ENCODE data around the gene SMLR1. TPM values are rescaled to one million over a fixed set of nuclear protein-coding genes. Genes with fewer than 3 reads are reported as not detected.

Gene SMLR1
- total RNA-seq, 2 donors from 2014 or later = not detected

DNA sequence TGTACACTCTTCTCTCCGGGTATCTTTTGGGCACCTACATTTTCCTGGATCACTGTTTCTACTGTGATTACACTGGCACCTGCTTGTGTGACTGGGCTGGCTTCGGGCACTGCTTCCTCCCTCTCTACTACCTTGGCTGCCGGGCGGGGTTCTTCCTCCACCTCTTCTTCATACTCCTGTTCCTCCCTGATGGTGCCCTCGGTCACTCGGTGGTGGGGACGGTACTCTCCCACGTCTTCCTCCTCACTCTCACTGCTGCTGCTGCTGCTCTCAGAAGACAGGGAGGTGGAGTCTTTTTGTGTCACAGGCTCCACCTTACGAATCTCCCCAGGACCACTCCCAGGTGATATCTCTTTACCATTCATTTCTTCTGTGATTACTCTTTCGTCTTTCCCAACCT lies 42.5 kb downstream of the SMLR1 start:
- no peaks in the 10 kb centered on the region for H3K27me3 ChIP-seq
- H3K27ac ChIP-seq = no peak overlapping the region
- peaks cover 14% of the 10 kb centered on the region for H3K36me3 ChIP-seq
- no peaks in the 10 kb centered on the region for H3K4me1 ChIP-seq
- TF ChIP-seq, protein P1, sequence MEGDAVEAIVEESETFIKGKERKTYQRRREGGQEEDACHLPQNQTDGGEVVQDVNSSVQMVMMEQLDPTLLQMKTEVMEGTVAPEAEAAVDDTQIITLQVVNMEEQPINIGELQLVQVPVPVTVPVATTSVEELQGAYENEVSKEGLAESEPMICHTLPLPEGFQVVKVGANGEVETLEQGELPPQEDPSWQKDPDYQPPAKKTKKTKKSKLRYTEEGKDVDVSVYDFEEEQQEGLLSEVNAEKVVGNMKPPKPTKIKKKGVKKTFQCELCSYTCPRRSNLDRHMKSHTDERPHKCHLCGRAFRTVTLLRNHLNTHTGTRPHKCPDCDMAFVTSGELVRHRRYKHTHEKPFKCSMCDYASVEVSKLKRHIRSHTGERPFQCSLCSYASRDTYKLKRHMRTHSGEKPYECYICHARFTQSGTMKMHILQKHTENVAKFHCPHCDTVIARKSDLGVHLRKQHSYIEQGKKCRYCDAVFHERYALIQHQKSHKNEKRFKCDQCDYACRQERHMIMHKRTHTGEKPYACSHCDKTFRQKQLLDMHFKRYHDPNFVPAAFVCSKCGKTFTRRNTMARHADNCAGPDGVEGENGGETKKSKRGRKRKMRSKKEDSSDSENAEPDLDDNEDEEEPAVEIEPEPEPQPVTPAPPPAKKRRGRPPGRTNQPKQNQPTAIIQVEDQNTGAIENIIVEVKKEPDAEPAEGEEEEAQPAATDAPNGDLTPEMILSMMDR (IDR thresholded peaks at IDR 0.05) = no peak
- H3K9me3 ChIP-seq = no peaks in the 10 kb centered on the region
- no peak for DNase-seq (ENCODE audit: low spot score)
- H3K4me3 ChIP-seq = no peak overlapping the region

DNA sequence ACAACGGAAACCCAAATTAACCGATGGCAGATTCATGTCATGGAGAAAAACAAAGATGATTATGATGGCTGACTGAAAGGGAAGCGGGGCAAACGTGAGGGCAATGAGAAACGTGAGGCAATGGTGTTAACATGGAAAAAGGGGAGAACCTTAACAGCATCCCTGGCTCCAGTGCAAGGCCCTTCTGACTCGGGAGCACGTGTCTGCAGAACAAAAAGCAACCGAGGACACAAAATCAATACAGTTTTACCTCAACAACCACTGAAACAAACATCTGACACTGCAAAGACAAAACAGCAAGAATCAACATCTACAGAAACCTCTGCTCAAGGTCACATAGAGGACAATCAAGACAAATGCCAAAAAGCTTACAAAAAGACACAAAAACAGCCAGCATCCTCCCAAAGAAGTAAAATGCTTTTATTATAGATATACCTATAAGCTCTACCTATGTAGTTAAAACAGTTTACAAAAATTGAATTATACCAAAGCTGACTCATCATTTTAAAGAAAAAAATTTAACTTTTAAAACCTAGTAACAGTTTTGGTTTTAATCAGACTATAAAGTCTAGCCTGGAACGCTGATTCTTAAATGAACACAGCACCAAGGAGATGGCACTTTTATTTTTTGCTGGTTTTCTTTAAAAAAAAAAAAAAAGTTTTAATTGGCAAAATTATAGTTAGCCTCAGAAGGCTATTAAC lies 43.1 kb downstream of the SMLR1 start:
- TF ChIP-seq, protein P1 (IDR thresholded peaks at IDR 0.05) = no peak
- no peak overlapping the region for H3K27ac ChIP-seq
- H3K36me3 ChIP-seq = peaks cover 8% of the 10 kb centered on the region
- H3K4me3 ChIP-seq = no peak overlapping the region
- no peaks in the 10 kb centered on the region for H3K9me3 ChIP-seq
- DNase-seq (ENCODE audit: low spot score) = no peak
- H3K4me1 ChIP-seq = no peaks in the 10 kb centered on the region
- no peaks in the 10 kb centered on the region for H3K27me3 ChIP-seq

GRCh38 chr6:130872250-130873095 lies 45.3 kb downstream of the SMLR1 start:
- no peak overlapping the region for H3K27ac ChIP-seq
- TF ChIP-seq, protein P1 (IDR thresholded peaks at IDR 0.05) = peak; percentile 65 to 87
- no peak overlapping the region for H3K4me3 ChIP-seq
- H3K27me3 ChIP-seq = no peaks in the 10 kb centered on the region
- peak; percentile 78 for DNase-seq (ENCODE audit: low spot score)
- no peaks in the 10 kb centered on the region for H3K4me1 ChIP-seq
- H3K9me3 ChIP-seq = no peaks in the 10 kb centered on the region
- peaks cover 8% of the 10 kb centered on the region for H3K36me3 ChIP-seq

- H3K27me3 ChIP-seq = no peaks in the 10 kb centered on the region
- H3K9me3 ChIP-seq = no peaks in the 10 kb centered on the region
- H3K27ac ChIP-seq = no peak overlapping the region
- H3K4me3 ChIP-seq = no peak overlapping the region
- H3K4me1 ChIP-seq = no peaks in the 10 kb centered on the region
- no peak for DNase-seq (ENCODE audit: low spot score)
- TF ChIP-seq, protein P1 (IDR thresholded peaks at IDR 0.05) = no peak
- H3K36me3 ChIP-seq = peaks cover 8% of the 10 kb centered on the region
These were observed 46.5 kb downstream of the SMLR1 start for GRCh38 chr6:130873746-130874145.

DNA sequence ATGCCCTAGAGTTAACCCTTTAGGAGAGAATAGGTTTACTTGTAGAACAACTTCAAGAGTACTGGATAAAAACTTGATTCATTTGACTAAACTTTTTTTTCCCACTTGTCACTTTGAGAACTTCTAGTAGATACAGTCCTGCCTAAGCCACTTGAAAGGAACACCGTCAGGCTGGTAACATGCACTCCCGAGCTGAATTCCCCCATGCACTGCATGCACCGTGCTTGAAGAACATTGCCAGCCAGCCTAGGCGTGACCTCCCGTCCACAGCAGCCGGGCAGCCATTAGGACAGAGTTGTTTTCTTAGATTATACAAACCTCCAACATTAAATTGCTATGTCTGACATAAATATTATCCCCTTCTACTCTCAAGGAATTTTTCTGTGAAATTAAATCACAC lies 52.6 kb downstream of the SMLR1 start:
- DNase-seq (ENCODE audit: low spot score) = no peak
- no peak overlapping the region for H3K4me3 ChIP-seq
- H3K36me3 ChIP-seq = peaks cover 5% of the 10 kb centered on the region
- H3K4me1 ChIP-seq = no peaks in the 10 kb centered on the region
- no peaks in the 10 kb centered on the region for H3K9me3 ChIP-seq
- no peak overlapping the region for H3K27ac ChIP-seq
- TF ChIP-seq, protein P1 (IDR thresholded peaks at IDR 0.05) = no peak
- H3K27me3 ChIP-seq = no peaks in the 10 kb centered on the region

All from right atrium auricular region (tissue), 2 donors.